Prostate gland (tissue), 2 donors: ENCODE results near the gene EPHB2.

Experiments used
- POLR2A ChIP-seq: fragments of 450-650 bp; IDR thresholded peaks from one replicate; pipeline ENCODE4 v1.6.1; 2016; ENCODE audit warnings: antibody characterized with exemption, mild to moderate bottlenecking
- TF ChIP-seq, protein P1 (sequence below), 4 experiments: fragments of 200-600 bp in 2 of 4; fragments of 450-650 bp in 2 of 4; sonication (generic) in 2 of 4; IDR thresholded peaks; 1 replicate in 3 of 4; 2 replicates in 1 of 4; pipeline ENCODE4 v1.5.1; 2016 to 2019; ENCODE audit warnings: antibody characterized with exemption in 4 of 4, mild to moderate bottlenecking in 2 of 4, moderate library complexity in 2 of 4

DNA sequence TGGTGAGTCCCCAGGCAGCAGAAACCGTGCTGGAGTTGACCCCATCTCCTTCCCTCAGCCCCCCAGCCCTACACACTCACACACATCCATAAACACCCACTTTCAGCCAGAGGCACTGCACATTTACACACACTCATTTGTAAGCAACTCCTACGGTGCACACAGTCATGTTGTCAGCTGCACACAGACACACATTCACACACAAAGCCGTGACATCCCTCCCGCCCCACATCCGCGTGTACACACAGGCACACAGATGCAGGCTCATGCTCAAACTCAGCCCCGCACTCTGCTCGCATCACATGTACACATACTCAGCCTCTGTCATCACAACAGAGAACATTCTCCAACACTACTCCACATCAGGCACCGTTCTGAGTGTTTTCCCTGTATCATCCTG is 214.5 kb downstream of the EPHB2 start:
- no peak for TF ChIP-seq POLR2A
- TF ChIP-seq, protein P1, sequence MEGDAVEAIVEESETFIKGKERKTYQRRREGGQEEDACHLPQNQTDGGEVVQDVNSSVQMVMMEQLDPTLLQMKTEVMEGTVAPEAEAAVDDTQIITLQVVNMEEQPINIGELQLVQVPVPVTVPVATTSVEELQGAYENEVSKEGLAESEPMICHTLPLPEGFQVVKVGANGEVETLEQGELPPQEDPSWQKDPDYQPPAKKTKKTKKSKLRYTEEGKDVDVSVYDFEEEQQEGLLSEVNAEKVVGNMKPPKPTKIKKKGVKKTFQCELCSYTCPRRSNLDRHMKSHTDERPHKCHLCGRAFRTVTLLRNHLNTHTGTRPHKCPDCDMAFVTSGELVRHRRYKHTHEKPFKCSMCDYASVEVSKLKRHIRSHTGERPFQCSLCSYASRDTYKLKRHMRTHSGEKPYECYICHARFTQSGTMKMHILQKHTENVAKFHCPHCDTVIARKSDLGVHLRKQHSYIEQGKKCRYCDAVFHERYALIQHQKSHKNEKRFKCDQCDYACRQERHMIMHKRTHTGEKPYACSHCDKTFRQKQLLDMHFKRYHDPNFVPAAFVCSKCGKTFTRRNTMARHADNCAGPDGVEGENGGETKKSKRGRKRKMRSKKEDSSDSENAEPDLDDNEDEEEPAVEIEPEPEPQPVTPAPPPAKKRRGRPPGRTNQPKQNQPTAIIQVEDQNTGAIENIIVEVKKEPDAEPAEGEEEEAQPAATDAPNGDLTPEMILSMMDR (IDR thresholded peaks at IDR 0.05), result no peak
